DLD1 (cell line): ENCODE results near the gene RUBCN.

ENCODE experiments used
- in situ Hi-C: cut with HindIII; loops from 2 replicates; pipeline ENCODE4 v1.10.0; 2017; ENCODE audit warnings: low sequenced_read_pairs

The RUBCN gene

DNA sequence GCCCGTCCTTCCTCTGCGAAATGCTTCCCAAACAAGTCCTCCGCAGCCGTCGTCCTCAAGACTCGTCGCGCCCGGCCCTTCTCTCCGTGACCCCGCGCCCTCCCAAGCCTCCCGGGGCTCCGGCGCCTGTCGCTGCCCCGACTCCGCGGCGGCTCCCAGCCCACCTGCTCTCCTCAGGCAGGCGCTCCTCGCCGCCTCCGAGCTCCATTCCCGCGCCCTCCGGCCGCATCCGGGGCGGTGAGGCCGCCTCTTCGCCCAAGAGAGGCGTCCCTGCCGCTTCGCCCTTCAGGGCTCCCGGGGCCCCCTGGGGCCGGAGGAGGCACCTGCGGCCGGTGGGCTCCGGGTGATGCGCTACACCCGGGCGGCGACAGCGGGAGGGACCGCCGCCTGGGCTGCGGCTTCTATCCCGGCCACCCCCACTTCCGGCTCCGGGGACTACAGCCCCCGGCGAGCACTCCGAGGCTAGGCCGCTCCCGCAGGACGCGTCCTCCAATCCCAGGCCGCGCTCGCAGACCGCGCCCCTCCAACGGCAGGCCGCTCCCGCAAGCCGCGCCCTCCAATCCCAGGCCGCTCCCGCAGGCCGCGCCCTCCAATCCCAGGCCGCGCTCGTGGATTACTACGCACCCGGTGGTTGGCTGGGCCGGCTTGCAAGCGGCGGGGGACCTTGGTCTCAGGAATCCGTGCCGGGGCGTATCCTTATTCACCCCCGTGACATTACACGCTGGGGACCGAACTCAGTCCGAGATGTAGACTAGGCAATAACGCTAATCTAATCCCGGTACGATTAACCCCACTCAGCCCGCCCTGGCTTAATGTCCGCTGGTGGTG lies at the start of gene RUBCN:
Gene RUBCN, minus strand, starts transcription at position 414 of the 828 bp plus-strand sequence. Its CDS starts 185 bp downstream, at position 229.
- in situ Hi-C loops = no loop called here

DNA sequence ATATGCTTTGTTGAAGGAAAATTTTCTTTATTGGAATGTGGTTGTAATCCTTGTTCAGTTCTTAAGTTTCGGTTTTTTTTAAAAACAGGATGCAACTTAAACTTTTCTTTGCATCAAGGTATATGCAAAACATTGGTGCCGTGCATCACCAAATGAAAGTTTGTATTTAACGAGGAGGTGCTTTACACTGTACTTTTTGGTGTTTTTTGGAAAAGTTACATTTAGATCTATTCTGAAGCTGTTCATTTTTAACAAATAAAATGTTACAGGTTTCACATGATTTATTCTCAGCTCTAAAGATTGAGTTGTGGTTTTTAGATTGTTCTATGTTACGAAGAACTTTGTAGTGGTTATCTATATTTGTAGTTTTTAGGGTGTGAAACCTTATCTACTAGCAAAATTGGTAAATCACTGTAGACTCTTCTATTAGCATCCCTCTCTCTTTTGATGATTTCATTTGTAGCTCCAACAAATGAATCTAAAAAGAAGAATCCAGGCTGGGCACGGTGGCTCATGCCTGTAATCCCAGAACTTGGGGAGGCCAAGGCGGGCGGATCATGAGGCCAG lies 47.4 kb upstream of the RUBCN start:
- in situ Hi-C loops = no loop called here

- in situ Hi-C loops = no loop called here
Observed at GRCh38 chr3:197782230-197782629, 45.5 kb upstream of the RUBCN start.

- in situ Hi-C loops = no loop called here
Observed at GRCh38 chr3:197775317-197775716, 38.6 kb upstream of the RUBCN start.

GRCh38 chr3:197761784-197762183 lies 25.1 kb upstream of the RUBCN start:
- in situ Hi-C loops = no loop called here

DNA sequence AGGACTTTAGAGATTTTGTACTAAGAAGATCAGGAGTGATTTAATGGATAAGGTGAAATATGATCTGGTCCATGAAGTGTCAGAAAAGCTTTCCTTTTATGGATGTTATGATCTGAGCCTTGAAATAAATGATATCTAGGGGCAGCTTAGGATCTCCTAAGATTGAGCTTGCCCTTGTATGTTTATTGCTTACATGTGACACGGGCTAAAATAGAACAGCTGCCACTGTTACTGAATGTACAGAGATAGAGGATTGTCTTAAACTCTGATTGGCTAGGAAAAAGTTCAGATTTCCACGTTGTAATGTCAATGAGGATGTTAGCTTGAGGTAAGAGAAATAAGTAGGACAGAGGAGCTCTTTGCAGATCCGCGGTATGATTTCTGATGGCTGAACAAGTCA lies 21.8 kb upstream of the RUBCN start:
- in situ Hi-C loops = no loop called here

DNA sequence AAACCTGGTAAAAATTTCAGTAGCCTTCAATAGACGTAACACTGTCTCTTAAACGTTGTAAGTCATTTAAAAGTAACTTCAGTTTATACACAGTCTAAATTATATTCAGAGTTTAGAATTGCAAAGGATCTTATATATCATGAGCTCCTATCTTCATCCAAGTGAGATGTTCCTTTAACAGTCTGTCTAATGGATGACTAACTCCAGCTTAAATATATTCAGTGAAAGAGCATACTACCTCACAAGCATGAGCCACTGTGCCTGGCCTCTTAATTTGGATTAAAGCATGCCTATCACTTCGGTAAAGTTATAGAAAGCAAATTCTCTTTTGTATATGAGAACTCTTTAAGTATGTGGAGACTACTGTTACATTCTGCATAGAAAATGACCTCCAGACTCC lies 20.0 kb upstream of the RUBCN start:
- in situ Hi-C loops = no loop called here

DNA sequence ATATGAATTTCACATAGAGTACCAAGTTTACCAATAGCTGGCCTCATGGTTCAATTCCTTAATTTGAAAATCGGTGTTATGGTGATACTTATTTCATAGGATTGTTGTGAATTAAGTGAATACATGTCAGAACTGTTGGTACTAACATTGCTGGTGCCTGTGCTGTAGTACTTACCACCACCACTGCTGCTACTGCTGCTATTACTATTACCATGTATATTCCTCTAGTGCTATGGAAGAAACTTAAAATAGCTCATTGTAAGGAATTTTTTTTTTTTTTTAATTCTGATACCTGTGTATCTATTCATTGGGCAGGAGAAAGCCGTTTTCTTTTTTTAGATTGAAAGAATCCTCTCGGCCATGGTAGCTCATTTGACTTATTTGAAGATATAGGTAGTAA lies 16.6 kb upstream of the RUBCN start:
- in situ Hi-C loops = no loop called here

DNA sequence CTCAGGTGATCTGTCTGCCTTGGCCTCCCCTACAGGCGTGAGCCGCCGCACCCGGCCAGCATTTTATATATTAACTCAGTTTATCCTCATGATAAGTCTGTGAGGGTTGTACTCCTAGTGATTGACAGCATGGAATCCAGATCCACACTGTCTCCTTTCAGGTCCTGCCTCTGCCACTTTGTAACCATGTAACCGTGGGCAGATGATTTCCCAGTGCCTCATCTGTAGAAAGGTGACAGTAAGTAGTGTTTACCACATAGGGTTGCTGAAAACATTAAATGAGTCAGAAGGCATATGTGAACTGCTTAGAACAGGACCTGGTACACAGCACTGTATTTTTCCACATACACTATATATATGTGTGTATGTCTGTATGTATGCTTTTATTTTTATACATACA lies 15.4 kb upstream of the RUBCN start:
- in situ Hi-C loops = no loop called here

GRCh38 chr3:197750858-197751737 lies 14.4 kb upstream of the RUBCN start:
- in situ Hi-C loops = no loop called here

- in situ Hi-C loops = no loop called here
Observed at GRCh38 chr3:197750396-197750831, 13.7 kb upstream of the RUBCN start.

GRCh38 chr3:197749601-197750395 lies 13.1 kb upstream of the RUBCN start, which contains the start of gene FYTTD1:
FYTTD1 (plus strand) TSS chr3:197749883; CDS start chr3:197749972, 89 bp downstream.
- in situ Hi-C loops = no loop called here

- in situ Hi-C loops = no loop called here
Observed at GRCh38 chr3:197749315-197749600, 12.6 kb upstream of the RUBCN start.

DNA sequence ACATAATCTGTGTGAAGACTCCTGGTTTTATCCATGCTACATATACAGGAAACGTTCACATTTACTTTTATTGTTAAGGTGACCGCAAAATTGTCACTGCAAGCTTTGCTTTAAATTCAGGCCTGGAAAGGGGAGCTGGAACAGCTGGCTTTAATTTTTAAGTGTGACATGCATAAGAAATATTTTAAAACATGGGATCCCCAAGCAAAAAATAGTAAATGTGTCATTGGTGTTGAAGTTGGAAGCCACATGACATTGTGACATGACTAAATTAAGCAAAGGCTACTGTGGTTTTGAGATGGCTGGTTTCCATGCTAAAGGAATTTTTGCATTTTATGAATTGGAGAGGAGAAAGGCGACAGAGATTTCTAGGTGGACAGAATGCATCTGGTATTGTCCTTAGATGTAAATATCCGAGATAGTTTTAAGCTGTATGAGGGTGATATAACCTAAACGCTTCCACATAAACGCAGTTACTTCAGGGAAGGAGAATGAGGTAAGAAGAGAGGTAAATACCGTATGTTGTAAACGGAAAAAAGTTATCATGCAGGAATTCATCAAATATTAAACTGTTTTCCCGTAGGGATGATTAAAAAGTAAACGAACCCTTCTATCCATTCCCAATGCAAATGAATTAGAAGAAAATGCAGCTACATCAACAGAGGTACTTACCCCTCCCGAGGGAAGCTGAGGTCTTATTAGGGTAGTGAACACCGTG lies 12.1 kb upstream of the RUBCN start:
- in situ Hi-C loops = no loop called here

DNA sequence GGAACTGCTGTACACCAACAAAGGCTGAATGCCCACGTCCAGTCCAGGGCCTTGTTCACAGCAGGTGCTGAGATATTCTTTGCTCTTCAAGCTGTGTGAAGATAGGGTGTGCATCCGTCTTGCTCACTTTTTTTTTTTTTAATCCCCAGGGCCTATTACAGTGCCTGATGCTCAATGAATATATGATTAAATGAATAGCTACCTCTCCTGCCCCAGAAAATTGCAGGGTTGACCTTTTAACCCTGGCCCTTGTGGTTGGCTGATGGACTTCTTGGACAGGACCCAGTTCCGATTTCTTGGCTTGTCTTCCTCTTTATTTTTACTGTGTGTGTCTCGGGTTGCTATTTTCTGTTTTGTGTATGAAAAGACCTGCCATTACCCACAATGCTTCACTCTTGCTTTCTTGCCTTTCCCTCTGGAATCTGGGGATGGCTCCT lies 10.1 kb upstream of the RUBCN start:
- in situ Hi-C loops = no loop called here

DNA sequence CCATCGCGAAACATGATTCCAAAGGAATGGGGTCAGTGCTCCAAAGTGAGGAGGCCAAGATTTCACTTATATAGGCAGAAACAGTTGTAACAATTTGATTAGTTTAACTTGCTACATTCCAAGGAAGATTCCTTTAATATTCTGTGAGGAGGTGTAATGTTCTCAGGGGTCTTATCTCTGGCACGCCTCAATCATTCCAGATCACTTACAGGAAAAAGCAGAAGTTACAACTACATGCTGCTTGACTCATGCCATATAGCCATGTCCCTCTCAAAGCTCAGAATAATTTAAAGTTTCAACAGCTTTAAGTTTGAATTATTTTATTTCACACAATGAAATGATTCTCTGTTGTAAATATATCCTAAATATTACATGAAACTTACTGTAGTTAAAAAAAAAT lies 9.5 kb upstream of the RUBCN start:
- in situ Hi-C loops = no loop called here

- in situ Hi-C loops = no loop called here
Observed at GRCh38 chr3:197742787-197743186, 6.1 kb upstream of the RUBCN start.

DNA sequence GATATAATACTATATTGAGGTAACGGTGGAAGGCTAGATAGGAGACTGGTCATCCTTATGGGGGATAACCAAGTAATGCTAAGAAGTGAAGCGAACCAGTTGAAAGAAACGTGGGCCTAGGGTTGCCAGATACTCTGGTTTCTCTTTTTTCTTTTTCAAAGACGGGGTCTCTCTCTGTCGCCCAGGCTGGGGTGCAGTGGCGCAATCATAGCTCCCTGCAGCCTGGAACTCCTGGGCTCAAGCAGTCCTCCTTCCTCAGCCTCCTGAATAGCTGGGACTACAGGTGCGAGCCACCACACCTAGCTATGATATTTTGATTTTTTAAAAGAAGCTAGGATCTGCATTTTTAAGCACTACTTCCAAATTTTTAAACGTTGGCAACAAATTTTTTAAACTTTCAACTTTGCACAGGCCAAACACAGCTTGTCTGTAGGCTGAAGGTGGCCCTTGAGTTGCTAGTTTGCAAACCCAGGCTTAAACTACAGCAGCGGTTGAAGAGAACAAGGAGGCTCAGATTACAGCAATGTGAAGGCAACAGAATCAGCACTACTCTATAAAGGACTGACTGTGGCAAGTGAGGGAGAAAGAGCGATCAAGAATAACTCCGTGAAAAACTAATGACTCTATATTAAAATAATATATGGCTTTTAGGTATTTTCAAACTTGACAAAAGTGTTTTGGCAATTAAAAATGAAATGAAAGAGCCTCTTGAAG lies 1.2 kb upstream of the RUBCN start:
- in situ Hi-C loops = no loop called here

DNA sequence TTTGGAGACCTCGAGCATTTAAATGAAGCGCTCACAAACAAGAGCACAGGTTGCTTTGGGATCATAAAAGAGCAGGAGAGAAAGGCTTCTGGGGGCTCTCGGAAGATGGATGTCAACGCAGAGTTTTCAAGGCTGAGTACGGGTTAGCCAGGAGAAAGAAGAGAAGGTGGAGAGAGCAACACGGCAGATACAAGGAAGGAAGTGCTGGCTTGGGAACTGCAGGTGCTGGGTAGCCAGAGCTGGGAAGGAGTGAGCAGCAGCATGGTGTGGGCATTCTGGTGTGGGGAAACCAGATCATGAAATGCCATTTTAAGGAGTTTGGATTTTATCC lies 580 bp upstream of the RUBCN start:
- in situ Hi-C loops = no loop called here

DNA sequence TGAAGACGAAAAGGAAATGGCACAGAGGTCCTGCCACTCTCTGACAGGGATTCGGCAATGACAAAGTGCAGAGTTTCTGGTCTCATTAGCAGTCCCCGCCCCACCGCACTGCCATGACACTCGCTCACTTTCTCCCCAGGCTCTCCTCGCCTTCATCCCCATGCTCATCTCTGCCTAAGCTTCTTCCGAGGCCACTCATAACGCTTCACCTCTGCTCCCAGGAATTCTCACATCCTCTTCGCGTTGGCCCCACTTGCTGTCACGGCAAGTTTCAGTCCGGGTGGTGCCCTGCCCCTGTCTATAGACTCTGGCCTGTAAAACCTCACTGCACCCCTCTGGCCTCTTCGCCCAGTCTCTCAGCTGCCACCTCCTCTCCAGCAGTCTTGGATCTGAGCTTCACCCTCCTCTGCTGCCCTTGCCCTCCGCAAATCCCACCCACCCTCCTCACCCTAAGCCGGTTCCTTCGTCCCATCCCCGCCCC lies 654 bp downstream of the RUBCN start:
- in situ Hi-C loops = no loop called here
